Measurements from ENCODE around the gene CECR2. TPM values are rescaled to one million over a fixed set of nuclear protein-coding genes. Genes with fewer than 3 reads are reported as not detected.

Gene CECR2
- total and polyA plus RNA-seq, 2 of the 8 experiments (the other 6 are each of a cell fraction or from before 2014, with no cell fraction given): 18.3 to 123 TPM

- no peak overlapping the region for H4K91ac ChIP-seq (replicated peaks; ENCODE audit: insufficient read length, low read length)
- no peaks in the 10 kb centered on the region; the same call in 1 of the 2 replicates for H3K79me1 ChIP-seq (ENCODE audit: low read depth, low read length)
- H2BK20ac ChIP-seq (ENCODE audit: low read length): no peak overlapping the region
- no peaks in the 10 kb centered on the region for H3K9me3 ChIP-seq (ENCODE audit: insufficient read depth in 2 of 2, low read depth in 1 of 2, low read length in 1 of 2)
- H3K9ac ChIP-seq (replicated peaks in 1 of 4; ENCODE audit: extremely low read depth in 1 of 4, low read depth in 3 of 4, low read length in 3 of 4): no peak overlapping the region
- H2BK120ac ChIP-seq (replicated peaks; ENCODE audit: low read depth, low read length): no peak overlapping the region
- ChIA-PET CTCF (ENCODE audit: partially characterized antibody) (no interaction called here), POLR2A (ENCODE audit: partially characterized antibody) (interaction anchor here (0.6 to 1.6 kb wide), 4 partner anchors 10 to 46 kb away, joined by 3 to 4 read pairs (median 3); no protein-coding TSS in a partner anchor)
- peak overlapping the region; percentile 18 to 57 for H3K4me2 ChIP-seq (ENCODE audit: insufficient read depth in 1 of 2, low read depth in 2 of 2, low read length in 2 of 2)
- H3K23me2 ChIP-seq (ENCODE audit: low read depth, low read length): peaks cover 3% of the 10 kb centered on the region; the same call in 1 of the 2 replicates
- 74% methylated on average over 4 of the region's 4 CpGs; no CpG with 5 or more reads in 1 of the 2 experiments for WGBS, 2 experiments (ENCODE audit: extremely low coverage in 1 of 2, insufficient coverage in 1 of 2, insufficient read length in 1 of 2, insufficient replicate concordance in 2 of 2, low coverage in 1 of 2, low lambda C conversion rate in 2 of 2, missing lambda C conversion rate in 1 of 2)
- no peak overlapping the region for H3K23ac ChIP-seq (ENCODE audit: insufficient read length)
- peaks cover 77 to 93% of the 10 kb centered on the region in 2 experiments for H3K79me2 ChIP-seq (ENCODE audit: control insufficient read depth in 1 of 2, insufficient read depth in 2 of 2, low read length in 2 of 2)
- FAIRE-seq (no peak), DNase-seq (ENCODE audit: low read depth in 1 of 2, low spot score in 2 of 2) (no peak)
- no peak overlapping the region for H3K4ac ChIP-seq (replicated peaks; ENCODE audit: insufficient read length, low read depth, low read length)
- peaks cover 0 to 27% (median 24%) of the 10 kb centered on the region in 4 experiments for H3K4me1 ChIP-seq (replicated peaks in 1 of 4; ENCODE audit: control insufficient read depth in 3 of 4, insufficient read depth in 4 of 4, low read length in 3 of 4)
- H4K8ac ChIP-seq (ENCODE audit: extremely low read depth, insufficient read depth, low read length): no peak overlapping the region
- no peak overlapping the region for H3K4me3 ChIP-seq (ENCODE audit: extremely low read depth in 1 of 4, insufficient read depth in 2 of 4, low read depth in 3 of 4, low read length in 4 of 4)
- no peak overlapping the region for H3K18ac ChIP-seq (ENCODE audit: extremely low read depth, low read length)
- H2AK5ac ChIP-seq (ENCODE audit: low read depth, low read length): no peak overlapping the region
- no peak overlapping the region for H2BK12ac ChIP-seq (ENCODE audit: low read depth, low read length)
- H3K56ac ChIP-seq (replicated peaks; ENCODE audit: insufficient read length, low read depth, low read length): no peak overlapping the region
- peaks cover 9 to 17% of the 10 kb centered on the region in 2 experiments for H4K20me1 ChIP-seq (replicated peaks in 1 of 2; ENCODE audit: control insufficient read depth in 1 of 2, insufficient read depth in 2 of 2, low read length in 2 of 2)
- no peaks in the 10 kb centered on the region for H3K27me3 ChIP-seq (replicated peaks in 1 of 4; ENCODE audit: control insufficient read depth in 3 of 4, extremely low read depth in 1 of 4, insufficient read depth in 3 of 4, low read length in 3 of 4)
- 0 out of 8 replicates have a peak, but pooled peaks cover 0 to 7% (median 0%) of the 10 kb centered on the region in 4 experiments for H3K36me3 ChIP-seq (ENCODE audit: control insufficient read depth in 2 of 4, insufficient read depth in 4 of 4, low read length in 3 of 4)
- H4K5ac ChIP-seq (ENCODE audit: insufficient read length, low read depth, low read length): no peak overlapping the region
- H2BK5ac ChIP-seq (ENCODE audit: low read depth, low read length): no peak overlapping the region
- no peak overlapping the region for H2BK15ac ChIP-seq (ENCODE audit: low read length)
- no peak overlapping the region for H3K14ac ChIP-seq (ENCODE audit: insufficient read length)
- no peak overlapping the region for H3K27ac ChIP-seq (ENCODE audit: low read depth, low read length)
- H2AFZ ChIP-seq (ENCODE audit: low read length): no peak overlapping the region
- TF ChIP-seq POLR2A (IDR thresholded peaks at IDR 0.05; ENCODE audit: control extremely low read depth in 1 of 2, low read depth in 2 of 2, low read length in 2 of 2): no peak
- TF ChIP-seq YY1 (IDR thresholded peaks at IDR 0.05; ENCODE audit: low read depth, low read length): no peak
- no peak for TF ChIP-seq SRF (IDR thresholded peaks at IDR 0.05; ENCODE audit: low read depth, low read length)
- TF ChIP-seq RAD21 (IDR thresholded peaks at IDR 0.05 in 1 of 2, conservative IDR thresholded peaks at IDR 0.05 in 1 of 2; ENCODE audit: low read depth in 2 of 2, low read length in 2 of 2): no peak
- no peak for TF ChIP-seq KDM4A (IDR thresholded peaks at IDR 0.05; ENCODE audit: low read depth, low read length, severe bottlenecking)
- TF ChIP-seq PHF8 (conservative IDR thresholded peaks at IDR 0.05; ENCODE audit: low read depth, low read length): no peak
- no peak for TF ChIP-seq ASH2L (IDR thresholded peaks at IDR 0.05; ENCODE audit: low read length)
- TF ChIP-seq KDM1A (IDR thresholded peaks at IDR 0.05; ENCODE audit: borderline replicate concordance, low read length): no peak
- TF ChIP-seq JUN (IDR thresholded peaks at IDR 0.05; ENCODE audit: low read depth, low read length): no peak
- no peak for TF ChIP-seq GTF2F1 (IDR thresholded peaks at IDR 0.05; ENCODE audit: borderline replicate concordance, low read depth, low read length)
- TF ChIP-seq MAFK (IDR thresholded peaks at IDR 0.05; ENCODE audit: low read depth, low read length): no peak
- no peak for TF ChIP-seq TBP (IDR thresholded peaks at IDR 0.05; ENCODE audit: low read depth, low read length)
- no peak for TF ChIP-seq MAX (IDR thresholded peaks at IDR 0.05)
- no peak for TF ChIP-seq ATF3 (IDR thresholded peaks at IDR 0.05; ENCODE audit: insufficient read depth, low read depth, low read length)
Observed at GRCh38 chr22:17373855-17374254, 4.6 kb downstream of the CECR2 start.
